GM19043 (cell line): ENCODE results near the gene ATG16L2.
"Not testable (repeated sequence)": the region's sequence is repeated elsewhere in the genome, so short reads cannot be mapped to it uniquely, and the experiment has no call there.

ENCODE experiments used
- ATAC-seq: cut with Tn5 transposase; IDR thresholded peaks from one replicate; pipeline ENCODE4 v1.9.1; 2021; ENCODE audit warnings: low read depth; ENCODE audit not compliant: unreplicated experiment

ATG16L2 gene

GRCh38 chr11:72840780-72841179, 26.6 kb downstream of the ATG16L2 start:
- no peak for ATAC-seq

GRCh38 chr11:72841397-72841796, 27.2 kb downstream of the ATG16L2 start:
- ATAC-seq, result no peak

DNA sequence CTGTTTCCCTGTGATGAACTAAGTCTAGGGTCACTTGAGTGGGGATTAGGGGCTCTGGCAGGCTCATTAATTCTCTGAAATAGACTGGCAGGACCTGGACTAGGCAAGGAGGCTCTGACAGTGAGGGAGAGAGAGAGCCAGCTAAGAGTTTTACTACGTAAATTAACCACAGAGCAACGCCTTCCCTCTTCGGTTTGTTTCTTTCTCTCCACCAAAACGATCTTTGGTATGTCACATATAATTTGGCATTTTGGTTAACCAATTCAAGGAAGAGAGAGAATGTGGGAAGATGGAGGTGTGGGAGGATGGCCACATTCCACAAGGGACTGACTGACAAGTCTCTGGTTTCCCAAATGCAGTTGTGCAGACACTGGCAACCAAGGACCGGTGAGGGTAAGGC, 27.9 kb downstream of the ATG16L2 start:
- ATAC-seq, result no peak

GRCh38 chr11:72842653-72843330, 28.6 kb downstream of the ATG16L2 start:
- no peak for ATAC-seq

- ATAC-seq, result no peak
Observed at GRCh38 chr11:72844356-72844755, 30.1 kb downstream of the ATG16L2 start.

DNA sequence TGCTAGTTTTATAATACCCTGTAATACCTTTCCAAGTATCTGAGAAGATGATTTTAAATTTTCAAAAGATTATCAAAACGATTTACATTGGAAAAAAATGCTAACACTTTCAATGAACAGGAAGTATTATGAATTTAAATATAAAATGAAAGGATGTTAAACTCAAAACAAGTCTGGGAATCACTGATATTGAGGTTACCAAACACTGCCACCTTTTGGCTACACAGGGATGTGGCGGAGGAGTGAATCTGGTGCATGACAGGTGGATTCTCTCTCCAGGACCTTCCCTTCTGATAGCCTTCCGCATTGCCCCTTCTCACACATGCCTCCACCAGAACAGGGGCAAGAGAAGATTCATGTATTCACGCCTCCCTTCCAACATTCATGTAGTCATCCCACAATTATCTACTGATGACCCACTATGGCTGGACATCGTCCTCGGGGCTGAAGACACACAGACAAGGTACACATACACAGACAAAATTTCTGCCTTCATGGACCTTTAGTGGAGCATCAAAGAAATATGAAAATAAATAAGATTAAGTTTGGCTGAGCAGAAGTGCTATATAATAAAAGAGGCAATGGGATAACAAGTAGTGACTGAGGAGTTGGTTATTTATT, 34.7 kb downstream of the ATG16L2 start:
- no peak for ATAC-seq

DNA sequence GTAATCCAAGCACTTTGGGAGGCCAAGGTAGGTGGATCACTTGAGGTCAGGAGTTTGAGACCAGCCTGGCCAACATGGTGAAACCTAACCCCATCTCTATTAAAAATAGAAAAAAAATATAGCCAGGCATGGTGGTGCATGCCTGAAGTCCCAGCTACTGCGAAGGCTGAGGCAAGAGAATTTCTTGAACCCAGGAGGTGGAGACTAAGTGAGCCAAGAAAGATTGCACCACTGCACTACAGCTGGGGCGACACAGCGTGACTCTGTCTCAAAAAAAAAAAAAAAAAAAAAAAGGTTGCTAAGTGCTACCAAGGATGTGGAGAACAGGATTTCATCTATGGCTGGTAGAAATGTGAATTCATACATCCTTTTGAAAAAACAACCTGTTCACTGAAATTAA, 36.6 kb downstream of the ATG16L2 start:
- no peak for ATAC-seq

DNA sequence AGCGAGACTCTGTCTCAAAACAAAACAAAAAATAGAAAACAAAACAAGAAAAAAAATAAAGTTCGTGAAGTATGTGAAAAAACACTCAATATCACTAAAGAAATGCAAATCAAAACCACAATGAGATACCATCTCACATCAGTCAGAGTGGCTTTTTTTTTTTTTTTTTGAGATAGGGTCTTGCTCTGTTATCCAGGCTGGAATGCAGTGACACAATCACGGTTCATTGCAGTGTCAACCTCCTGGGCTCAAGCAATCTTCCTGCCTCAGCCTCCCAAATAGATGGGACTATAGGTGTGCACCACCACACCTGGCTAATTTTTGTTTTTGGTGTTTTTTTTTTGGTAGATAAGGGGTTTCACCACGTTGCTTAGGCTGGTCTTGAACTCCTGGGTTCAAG, 37.5 kb downstream of the ATG16L2 start:
- ATAC-seq, result no peak

DNA sequence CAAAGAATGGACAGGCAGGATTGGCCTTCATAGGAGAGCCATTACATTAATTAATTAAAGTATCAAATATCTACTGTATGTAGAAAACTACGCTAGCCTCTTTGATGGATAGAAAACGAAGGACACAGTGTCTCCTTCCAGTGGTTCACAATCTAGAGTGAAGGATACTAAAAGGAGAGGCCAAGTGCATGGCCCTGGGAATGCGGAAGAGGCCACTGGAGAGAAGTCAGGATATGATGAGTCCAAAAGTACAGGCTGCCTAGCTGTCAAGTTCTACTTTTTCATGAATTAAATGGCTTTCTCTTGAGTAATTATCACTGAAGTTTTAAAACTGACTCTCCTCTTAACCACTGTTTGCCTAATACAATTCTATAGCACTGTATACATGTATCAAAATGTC, 41.9 kb downstream of the ATG16L2 start:
- no peak for ATAC-seq

GRCh38 chr11:72856551-72857345, 42.5 kb downstream of the ATG16L2 start:
- no peak for ATAC-seq

DNA sequence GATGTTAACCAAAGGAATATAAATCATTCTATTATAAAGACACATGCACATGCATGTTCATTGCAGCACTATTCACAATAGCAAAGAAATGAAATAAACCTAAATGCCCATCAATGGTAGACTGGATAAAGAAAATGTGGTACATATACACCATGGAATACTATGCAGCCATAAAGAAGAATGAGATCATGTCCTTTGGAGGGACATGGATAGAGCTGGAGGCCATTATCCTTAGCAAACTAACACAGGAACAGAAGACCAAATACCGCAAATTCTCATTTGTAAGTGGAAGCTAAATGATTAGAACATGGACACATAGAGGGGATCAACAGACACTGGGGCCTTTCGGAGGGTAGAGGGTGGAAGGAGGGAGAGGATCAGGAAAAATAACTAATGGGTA, 44.1 kb downstream of the ATG16L2 start:
- ATAC-seq, result not testable (repeated sequence)

DNA sequence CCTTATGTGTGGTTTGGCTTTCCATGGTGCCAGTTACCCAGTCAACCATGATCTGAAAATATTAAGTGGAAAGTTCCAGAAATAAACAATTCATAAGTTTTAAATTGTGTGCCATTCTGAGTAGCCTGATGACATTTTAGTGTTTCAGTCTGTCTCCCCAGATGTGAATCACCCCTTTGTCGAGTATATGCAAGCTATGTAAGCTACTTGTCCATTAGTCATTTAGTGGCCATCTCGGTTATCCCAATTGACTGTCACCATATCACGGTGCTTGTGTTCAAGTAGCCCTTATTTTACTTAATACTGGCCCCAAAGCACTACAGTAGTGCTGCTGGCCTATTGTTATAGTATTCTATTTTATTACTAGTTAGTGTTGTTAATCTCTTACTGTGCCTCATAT, 44.9 kb downstream of the ATG16L2 start:
- no peak for ATAC-seq

DNA sequence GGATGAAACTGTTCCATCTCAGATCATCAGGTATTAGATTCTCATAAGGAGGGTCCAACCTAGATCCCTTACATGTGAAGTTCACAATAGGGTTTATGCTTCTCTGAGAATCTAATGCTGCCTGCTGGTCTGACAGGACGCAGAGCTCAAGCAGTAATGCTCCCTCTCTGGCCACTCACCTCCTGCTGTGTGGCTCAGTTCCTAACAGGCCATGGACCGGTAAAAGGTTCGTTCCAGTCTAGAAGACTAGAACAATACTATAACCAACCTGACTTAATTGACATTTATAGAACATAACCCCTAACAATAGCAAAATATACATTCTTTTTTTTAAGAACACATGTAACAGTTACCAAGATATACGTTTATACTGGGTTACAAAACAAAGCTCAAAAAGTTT, 45.8 kb downstream of the ATG16L2 start:
- no peak for ATAC-seq

DNA sequence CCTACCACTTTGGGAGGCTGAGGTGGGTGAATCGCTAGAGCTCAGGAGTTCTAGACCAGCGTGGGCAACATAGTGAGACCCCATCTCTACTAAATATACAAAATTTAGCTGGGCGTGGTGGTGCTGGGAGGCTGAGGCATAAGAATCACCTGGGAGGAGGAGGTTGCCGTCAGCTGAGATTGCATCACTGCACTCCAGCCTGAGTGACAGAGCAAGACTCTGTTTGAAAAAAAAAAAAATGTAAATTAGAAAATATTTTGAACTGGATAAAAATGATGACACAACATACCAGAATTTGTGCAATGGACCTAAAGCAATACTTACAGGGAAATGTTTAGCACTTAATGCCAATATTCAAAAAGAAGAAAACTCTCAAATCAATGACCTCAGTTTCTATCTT, 46.4 kb downstream of the ATG16L2 start:
- ATAC-seq, result no peak

DNA sequence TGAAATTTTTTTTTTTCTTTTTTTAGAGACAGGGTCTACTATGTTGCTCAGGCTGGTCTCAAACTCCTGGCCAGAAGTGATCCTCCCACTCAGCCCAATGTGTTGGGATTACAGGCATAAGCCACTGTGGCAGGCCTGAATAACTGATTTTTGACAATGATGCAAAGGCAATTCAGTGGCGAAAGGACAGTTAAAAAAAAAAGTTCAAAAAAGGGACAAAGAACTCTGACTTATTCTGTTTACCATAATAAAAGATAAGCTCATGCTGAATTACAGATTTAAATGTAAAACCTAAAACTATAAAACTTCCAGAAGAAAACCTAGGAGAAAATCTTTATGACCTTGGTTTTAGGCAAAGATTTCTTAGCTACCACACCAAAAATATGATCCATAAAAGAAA, 48.9 kb downstream of the ATG16L2 start:
- no peak for ATAC-seq

GRCh38 chr11:72863916-72864315, 49.7 kb downstream of the ATG16L2 start:
- ATAC-seq, result no peak

GRCh38 chr11:72864702-72865655, 50.8 kb downstream of the ATG16L2 start:
- ATAC-seq, result no peak

GRCh38 chr11:72867970-72868369, 53.8 kb downstream of the ATG16L2 start:
- ATAC-seq, result no peak

- no peak for ATAC-seq
Observed at GRCh38 chr11:72869831-72870230, 55.6 kb downstream of the ATG16L2 start.

GRCh38 chr11:72871119-72871518, 56.9 kb downstream of the ATG16L2 start:
- no peak for ATAC-seq

DNA sequence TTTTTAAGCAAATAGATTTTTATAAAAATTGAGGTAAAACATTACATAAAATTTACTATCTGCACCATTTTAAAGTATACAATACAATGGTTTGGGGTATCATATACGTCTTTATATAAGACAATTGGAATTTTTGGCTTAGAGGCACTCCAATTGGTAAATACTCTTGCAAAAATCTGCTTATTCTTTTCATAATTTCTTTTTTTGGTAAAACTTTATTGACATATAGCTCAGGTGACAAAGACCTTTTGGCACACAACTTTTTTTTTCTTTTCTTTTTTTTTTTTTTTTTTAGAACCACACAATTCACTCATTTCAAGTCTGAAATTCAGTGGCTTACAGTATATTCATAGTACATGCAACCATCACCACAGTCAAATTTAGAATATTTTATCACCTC, 57.8 kb downstream of the ATG16L2 start:
- ATAC-seq, result no peak
